NCI-H2227 (cell line): ENCODE data around the gene CNOT11.

Source experiments
- DNase-seq: peaks from one replicate; lab custom pipeline; 2025; ENCODE audit not compliant: unreplicated experiment; lab: John Stamatoyannopoulos, UW

CNOT11 gene

GRCh38 chr2:101274142-101274541 lies 21.5 kb downstream of the CNOT11 start:
- DNase-seq: no peak

DNA sequence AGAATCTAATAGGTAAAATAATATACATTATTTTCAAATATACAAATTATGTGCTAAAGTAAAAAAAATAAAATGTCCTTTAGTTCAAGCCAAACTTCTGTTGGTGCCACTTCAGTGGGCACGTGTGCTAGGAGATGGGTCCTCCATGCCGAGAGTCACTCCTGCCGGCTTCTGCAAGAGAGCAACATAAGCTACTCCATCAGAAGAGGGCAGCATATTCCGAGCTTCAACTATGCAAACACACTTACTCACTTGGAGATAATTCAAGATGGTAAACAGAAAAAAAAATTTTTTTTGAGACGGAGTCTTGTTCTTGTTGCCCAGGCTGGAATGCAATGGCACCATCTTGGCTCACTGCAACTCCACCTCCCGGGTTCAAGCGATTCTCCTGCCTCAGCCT lies 24.4 kb downstream of the CNOT11 start:
- DNase-seq: no peak

GRCh38 chr2:101278925-101279324 lies 26.2 kb downstream of the CNOT11 start:
- no peak for DNase-seq

- DNase-seq: no peak
Measured at GRCh38 chr2:101281482-101281881, 28.8 kb downstream of the CNOT11 start.

DNA sequence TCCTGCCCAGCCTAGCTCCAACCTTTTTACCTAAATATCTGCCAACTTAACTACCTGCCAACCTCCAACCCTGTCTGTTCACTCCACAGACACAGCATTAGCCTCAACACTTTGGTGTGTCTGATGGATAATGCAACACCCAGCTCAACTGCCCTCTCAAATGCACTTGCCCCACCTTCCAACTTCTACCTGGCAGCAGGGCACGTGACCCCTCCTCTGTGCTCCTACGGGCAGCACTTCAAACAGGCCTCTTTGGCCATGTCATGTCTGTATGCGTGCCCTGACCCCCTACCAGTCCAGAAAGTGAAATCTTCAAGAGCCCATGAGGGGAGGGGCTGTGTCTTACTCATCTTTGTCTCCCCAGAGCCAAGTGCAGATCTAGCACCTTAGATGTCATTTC lies 30.3 kb downstream of the CNOT11 start:
- no peak for DNase-seq

DNA sequence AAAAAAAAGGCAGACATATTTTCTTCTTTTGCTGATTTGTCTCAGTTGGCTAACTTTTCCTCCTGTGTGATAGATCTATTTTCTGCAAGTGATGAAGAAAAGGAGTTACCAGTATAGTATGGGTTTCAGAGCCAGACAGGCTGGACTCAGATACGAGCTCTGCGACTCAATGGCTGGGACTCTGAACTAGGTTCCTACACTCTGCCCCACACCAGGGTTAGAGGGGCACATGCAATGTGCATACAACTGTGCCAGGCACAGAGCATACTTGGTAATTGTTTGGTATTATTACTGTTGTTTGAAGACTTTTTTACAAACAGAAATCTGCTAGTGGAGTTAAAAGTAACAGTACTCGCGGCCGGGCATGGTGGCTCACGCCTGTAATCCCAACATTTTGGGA lies 34.0 kb downstream of the CNOT11 start:
- no peak for DNase-seq

DNA sequence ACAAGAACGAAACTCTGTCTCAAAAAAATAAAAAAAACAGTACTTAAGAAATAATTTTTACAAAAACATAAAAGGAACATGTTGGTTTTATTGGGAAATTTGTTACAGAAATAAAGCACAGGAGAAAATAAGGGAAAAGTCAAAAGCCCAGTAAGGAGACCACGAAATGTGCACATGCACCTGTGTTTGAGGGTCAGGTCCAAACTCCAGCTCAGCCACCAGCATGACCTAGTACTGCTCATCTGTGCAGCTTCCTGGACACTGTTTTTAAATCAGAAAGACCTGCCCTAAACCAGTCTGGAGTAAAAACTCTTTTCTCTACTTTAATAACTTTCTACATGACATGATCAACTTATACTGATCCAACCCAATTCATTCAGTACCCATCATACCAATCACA lies 34.6 kb downstream of the CNOT11 start:
- no peak for DNase-seq

DNA sequence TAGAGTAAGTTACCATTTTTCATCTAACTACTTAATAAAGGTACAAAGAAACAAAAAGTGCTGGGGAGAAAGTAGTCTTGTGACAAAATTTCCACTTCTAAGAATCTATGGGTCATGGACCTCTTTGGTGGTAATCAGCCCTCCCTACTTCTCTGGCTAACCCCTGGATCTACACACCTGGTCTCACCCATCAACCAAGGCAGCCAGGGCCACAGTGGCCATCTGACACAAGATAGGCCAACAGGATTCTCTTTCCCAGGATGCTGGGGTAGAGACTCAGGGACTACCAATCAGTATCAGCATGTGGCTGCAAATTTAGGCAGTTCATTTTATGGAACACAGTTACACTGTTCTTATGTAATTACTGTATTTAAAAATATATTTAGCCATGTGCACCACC lies 38.0 kb downstream of the CNOT11 start:
- DNase-seq: no peak

- DNase-seq: no peak
Measured at GRCh38 chr2:101291973-101292372, 39.3 kb downstream of the CNOT11 start.

GRCh38 chr2:101293544-101293943 lies 40.9 kb downstream of the CNOT11 start:
- DNase-seq: no peak

- DNase-seq: no peak
Measured at GRCh38 chr2:101294861-101295260, 42.2 kb downstream of the CNOT11 start.

- DNase-seq: no peak
Measured at GRCh38 chr2:101295895-101296294, 43.2 kb downstream of the CNOT11 start.

GRCh38 chr2:101296371-101296770 lies 43.7 kb downstream of the CNOT11 start:
- DNase-seq: no peak

- DNase-seq: no peak
Measured at GRCh38 chr2:101297383-101297782, 44.7 kb downstream of the CNOT11 start.

GRCh38 chr2:101299604-101300003 lies 46.9 kb downstream of the CNOT11 start:
- no peak for DNase-seq

DNA sequence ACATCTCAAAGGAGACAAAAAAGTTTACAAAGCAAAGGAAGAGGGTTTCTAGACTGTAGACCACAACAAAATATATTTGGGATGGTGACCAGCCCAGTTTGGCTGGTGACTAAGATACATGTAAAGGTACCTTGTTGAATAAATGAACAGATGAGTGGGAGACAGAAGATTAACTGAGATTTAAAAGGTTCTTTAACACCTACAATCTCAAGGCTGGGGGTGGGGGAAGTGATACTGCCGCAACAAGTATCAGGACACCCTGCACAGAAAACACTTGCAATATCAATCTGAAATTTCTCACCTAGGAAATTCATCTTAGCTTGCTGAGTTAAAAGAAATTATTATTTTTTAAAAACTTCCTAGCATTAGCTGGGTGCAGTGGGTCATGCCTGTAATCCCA lies 47.5 kb downstream of the CNOT11 start:
- DNase-seq: no peak

- DNase-seq: no peak
Measured at GRCh38 chr2:101300836-101301235, 48.1 kb downstream of the CNOT11 start.

GRCh38 chr2:101302016-101302415 lies 49.3 kb downstream of the CNOT11 start:
- no peak for DNase-seq

GRCh38 chr2:101303688-101304087 lies 51.0 kb downstream of the CNOT11 start:
- no peak for DNase-seq

- DNase-seq: no peak
Measured at GRCh38 chr2:101305035-101305434, 52.3 kb downstream of the CNOT11 start.

DNA sequence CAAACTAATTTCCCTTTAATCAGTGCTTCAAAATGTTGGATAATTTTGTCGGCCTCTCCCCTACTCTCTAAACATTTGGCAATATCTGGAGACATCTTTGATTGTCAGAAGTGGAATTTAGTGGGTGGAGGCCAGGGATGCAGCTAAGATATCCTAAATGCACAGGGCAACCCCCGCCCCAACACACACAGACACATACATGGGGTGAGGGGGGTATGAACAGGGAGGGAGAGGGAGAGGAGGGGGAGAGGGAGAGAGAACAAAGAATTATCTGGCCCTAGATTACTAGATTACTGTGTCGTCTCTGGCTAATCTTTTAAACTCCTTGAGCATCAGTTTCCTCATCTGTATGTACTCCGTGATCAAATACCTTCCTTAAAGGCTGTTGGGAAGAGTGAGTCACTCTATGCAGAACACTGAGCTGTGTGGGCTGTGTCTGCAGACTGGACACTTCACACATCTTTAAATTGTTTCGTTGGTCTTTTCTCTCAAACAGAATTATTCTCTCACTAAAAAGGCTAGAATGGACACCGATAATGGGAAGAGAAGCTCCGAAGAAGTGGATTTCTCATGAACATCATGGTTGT lies 52.9 kb downstream of the CNOT11 start:
- DNase-seq: no peak

GRCh38 chr2:101306410-101306809 lies 53.7 kb downstream of the CNOT11 start:
- DNase-seq: no peak

DNA sequence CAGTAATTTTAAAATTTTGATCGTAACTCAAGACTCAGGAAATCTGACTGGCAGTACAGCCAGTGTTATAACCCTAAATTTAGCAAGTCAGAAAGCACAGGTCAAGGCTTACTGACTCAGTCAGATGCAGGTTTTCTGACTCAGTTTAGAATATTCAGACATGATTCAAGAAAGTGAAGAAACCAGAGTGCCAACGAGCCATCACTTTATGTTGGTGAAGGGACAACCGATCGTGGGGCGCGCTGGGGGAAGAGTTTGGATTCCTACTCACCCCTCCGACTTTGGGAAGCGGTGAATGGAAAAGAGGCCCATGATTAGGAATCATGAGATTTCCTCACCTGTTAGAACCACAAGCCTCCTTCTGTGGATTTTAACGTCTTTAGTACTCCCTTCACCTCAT lies 54.8 kb downstream of the CNOT11 start:
- no peak for DNase-seq
